HG03139 (cell line): ENCODE data around the gene PSKH1.
"Not testable (repeated sequence)": the region's sequence is repeated elsewhere in the genome, so short reads cannot be mapped to it uniquely, and the experiment has no call there.

Experiments
- ATAC-seq: cut with Tn5 transposase; IDR thresholded peaks from one replicate; pipeline ENCODE4 v1.9.1; 2021; ENCODE audit not compliant: unreplicated experiment

The PSKH1 gene

DNA sequence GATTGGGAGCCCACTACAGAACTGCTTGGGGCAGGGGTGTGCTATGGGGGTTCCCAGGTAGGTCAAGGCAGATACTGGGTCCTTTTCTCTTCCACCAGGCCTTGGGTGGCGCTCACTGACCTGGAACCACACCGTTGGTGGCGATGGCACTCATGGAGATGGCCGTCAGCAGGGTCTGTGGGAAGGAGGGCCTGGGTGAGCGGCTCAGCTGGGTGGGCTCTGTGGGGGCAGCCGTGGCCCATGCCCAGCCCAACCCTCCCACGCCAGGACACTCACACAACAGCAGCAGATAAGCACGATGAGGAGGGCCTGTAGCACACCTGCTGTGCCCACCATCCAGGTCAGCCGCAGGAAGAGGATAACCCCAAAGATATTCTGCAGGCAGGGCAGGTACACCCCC is 64.6 kb downstream of the PSKH1 start:
- no peak for ATAC-seq

DNA sequence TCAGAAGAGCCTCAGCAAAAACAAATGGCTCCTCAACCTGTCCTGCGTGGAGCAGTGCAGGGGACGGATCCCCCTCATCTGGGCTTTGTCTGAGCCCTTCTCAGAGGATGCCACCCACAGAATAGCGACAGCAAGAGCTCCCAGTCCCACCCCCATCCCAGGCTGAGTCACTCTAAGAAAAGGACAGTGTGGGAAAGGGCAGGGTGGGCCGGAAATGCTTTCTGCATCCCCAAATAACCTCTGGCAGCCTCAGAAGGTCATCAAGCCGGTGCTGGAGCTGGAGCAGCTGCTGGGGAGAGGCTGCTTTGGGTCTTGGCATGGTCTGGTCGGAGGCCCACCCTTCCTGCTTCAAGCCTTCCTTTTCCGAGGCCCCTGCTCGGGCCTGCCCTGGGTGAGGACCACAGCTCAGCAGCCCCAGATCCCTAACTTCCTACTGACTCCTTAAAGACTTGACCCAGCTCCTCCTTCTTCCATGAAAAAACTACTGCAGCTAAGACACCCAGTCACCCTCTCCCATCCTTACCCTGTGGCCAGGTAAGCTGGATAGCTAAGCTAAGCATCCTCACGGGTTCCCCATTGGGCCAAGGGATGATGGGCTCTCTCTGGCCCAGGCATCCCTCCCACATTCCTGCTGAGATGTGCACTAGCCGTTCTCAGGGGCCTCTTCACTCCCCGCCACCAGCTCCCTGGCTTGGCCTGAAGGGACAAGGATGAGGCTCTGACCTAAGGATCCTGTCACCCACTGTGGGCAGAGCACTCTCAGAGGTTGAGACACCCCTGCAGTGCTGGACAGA is 66.7 kb downstream of the PSKH1 start:
- no peak for ATAC-seq

DNA sequence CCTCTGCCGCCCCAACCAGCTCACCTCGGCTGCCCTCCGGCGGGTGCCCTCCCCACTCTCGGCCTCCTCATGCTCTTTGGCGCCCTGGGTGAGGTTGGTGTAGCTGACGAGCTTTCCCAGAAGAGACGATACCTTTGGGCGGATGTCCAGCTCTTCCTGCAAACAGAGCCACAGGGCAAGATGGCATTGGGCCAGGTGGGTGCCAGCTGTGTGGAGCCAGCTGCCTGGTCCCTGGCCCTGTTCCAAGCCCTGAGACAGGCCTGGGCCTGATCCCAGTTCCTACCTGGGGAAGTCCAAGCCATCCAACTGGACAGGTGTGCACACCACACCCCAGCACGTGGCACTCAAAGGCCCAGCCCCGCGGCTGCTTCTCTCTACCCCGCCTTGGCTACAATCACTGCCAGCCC is 68.5 kb downstream of the PSKH1 start:
- no peak for ATAC-seq

DNA sequence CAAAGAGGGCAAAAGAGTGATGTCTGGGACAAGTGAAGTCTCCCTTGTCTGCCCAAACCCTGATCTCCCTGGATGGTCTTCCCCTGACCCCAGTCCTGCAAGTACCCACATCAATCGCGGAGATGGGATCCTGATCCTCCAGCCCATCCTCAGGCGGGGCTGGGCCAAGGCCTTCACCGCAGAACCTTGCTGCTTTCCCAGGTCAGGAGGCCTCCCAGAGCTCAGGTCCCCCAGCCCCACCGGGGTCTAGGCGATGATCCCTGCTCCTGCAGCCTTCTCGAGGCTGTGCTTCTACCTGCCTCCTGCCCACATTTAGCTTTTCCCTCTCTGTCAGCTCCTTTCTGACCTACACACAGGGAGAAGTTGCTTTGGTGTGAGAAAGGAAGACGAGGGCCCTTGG is 69.1 kb downstream of the PSKH1 start:
- ATAC-seq = no peak

DNA sequence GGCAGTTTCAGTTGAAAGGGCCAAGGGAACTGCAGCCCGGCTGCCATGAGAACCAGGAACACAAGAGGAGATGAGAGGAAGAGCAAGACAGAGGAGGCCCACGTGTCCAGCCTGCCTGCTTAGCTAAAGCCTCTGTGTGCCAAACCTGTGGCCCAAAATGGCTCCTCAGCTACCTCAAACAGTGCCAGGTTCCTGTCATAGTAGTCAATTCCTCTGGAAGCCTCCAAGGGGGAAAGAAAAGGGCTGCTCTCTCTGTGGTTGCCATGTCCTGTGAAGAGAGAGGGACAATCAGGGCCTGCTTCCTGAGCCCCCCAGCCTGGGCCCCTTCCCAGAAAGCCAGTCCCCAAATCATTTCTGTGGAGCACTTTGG is 70.2 kb downstream of the PSKH1 start:
- no peak for ATAC-seq

DNA sequence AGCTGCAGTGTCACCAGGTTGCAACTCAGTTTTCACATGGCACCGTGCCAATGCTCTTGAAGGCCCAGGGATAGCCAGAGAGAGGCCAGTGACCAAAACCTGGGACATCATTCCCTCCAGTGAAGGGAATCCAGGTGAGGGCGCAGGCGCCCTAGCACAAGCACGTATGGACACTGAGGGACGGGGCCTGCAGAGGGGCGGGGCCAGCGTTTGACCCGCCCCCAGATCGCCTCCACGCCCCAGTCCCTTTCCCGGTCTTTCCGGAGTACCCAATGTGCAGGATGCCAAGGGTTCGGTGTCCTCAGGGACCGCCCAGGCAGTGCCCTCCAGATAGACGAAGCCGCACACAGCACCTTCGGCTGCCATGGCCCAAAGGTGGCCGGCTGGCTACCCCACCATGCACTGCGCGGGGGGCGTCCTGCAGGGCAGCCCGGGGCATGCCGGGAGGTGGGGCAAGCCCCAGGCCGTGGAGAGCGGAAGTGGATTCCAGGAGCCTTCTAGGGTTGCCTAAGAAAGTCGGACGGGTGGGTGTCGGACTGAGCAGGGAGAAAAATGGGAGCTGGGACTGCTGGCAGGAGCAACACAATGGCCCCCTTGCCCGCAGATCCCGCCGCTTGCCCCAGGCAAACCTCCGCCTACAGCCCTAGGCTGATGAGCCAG is 70.7 kb downstream of the PSKH1 start:
- no peak for ATAC-seq

DNA sequence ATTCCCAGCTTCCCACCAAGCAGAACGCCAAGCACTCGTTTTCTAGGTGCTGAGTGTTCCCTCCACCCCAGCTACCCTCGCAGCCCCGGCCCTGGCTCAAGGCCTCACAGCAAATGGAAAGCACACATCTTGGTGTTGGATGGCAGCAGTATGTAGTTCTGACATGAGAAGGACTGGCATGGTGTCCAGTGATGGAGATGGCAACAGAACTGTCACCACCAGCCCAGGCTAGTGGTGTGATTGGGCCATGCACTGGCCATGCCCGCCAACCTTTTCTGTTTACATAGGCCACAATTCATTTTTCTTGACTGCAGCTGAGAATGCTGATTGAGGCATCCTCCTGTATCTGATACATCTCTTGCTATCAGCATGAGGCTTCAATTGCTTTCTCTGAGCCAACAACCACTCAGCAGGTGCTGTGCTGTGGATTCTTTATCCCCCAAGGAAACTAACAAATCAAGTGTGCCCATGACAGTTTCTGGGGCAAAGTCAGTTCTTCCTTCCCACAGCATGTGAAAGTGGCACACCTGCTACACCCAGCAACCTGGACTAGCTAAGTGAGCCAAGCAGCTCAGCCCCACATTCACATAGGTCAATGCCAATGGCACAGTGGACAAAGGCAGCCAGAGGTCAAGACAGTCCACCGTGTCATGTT is 71.5 kb downstream of the PSKH1 start:
- no peak for ATAC-seq

DNA sequence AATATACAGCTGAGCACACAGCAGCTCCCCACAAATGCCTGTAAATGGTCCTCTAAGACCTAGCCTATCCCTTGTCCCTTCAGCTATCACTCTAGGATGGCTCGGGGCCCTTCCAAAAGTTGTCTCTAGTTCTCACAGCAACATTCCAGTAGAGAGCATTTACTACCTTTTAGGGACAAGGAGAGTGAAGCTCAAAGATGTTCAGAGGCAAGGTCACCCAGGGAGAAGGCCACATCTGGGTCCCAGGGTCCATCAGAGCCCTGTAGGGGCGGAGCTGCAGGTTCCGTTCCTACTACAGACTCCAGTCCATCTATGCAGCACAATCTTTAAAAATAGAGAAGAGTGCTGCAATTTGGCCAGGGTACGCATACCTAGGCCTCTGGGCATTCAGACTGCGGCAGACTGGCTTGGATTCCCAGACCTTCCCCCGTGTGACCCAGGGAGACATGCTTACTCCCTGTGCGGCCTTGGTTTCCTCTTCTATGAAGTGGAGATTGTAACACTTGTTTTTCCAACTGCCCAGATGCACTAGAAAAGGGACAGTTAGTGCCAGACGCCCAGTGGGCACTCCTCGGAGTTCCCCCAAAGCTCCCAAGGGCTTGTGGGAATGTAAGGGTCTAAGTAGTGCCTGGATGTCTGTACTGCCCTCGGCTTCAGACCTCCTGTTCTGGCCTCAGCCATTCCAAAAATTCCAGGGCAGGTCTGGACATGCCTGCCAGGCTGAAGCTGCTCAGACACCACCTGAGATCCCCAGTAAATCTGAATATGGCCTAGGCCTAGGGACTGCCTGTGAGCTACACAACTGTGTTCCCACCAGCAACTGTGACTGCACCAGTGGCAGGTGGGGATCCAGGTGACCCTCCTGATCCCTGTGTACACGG is 72.9 kb downstream of the PSKH1 start:
- ATAC-seq = no peak

DNA sequence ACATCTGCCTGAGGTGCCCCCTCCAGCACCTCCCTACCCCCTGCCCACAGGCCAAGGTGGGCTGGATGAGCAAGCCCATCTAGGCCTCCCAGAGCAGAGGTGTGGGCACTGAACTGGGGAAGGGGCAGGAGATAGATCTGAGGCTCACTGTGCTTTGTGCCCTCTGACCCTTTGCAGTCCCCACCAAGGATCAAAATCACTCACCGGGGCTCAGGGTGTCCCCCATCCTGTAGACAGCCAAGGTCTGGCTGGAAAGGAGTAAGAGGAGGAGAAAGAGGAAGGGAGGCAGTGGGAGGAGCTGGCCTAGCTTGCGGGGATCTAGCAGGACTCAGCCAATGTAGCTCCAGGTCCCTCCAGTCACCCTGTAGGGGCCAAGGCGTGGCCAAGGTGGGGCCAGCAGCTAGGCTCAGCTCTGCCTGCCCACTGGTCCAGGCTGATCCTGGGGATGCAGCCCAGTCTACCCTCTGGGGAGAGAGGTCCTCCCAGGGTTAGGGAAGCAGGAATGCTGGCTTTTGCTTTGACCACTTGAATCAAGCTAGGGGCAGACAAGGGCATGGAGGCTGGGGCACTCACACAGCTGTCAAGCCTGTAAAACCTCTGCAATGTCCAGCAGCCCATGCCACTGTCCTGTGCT is 73.6 kb downstream of the PSKH1 start:
- no peak for ATAC-seq

DNA sequence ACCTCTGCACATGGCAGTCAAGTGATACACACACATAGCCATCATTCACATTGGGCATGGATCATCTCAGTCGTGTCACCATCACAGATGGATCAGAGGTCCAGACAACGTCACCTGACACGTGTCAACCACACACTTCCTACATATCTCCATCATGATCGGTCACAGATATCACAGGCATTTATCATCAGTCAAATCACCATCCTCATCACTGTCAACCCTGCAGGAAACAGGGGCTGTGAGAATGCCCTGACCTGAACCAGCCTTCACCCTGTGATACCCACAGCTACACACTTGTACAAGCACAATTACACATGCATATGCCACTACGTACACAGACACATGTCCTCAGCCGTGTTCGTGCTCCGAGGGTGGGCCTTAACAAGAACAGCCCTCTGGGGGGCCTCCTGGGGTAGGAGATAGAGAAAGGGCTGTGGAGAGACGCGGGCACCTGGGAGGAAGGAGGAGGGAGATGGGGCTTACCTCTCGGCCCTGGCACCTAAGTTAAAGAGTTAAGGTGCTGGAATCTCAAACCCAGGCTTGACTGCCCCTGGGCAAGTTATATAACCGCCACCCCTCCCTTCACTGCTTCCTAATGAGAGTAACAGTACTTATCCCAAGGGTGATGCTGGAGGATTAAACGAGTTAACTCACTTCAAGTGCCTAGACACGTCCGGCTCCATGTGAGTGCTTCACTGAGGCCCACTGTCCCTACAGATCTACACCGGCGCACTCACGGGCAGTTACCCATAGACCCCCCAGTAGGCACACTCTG is 74.3 kb downstream of the PSKH1 start:
- ATAC-seq = no peak

DNA sequence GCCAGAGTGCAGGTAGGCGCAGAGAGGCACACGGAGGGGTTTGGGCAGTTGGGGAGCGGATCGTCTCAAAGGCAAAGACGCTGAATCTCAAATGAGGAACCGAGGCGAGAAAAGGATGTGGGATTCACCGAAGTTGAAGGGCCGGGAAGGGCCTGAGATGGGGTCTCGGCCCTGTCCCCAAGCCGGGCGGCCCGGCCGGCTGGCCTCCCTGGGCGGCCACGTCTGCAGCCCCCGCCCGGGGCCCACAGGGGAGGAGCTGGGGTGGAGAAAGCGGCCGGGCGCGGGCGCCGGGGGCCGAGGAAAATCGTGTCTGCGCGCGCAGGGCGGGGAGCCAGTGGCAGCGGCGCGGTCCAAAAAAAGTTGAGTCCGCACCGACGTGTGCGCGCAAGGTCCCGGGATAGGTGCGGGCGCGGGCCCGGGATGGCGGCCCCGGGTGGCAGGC is 74.9 kb downstream of the PSKH1 start:
- no peak for ATAC-seq

DNA sequence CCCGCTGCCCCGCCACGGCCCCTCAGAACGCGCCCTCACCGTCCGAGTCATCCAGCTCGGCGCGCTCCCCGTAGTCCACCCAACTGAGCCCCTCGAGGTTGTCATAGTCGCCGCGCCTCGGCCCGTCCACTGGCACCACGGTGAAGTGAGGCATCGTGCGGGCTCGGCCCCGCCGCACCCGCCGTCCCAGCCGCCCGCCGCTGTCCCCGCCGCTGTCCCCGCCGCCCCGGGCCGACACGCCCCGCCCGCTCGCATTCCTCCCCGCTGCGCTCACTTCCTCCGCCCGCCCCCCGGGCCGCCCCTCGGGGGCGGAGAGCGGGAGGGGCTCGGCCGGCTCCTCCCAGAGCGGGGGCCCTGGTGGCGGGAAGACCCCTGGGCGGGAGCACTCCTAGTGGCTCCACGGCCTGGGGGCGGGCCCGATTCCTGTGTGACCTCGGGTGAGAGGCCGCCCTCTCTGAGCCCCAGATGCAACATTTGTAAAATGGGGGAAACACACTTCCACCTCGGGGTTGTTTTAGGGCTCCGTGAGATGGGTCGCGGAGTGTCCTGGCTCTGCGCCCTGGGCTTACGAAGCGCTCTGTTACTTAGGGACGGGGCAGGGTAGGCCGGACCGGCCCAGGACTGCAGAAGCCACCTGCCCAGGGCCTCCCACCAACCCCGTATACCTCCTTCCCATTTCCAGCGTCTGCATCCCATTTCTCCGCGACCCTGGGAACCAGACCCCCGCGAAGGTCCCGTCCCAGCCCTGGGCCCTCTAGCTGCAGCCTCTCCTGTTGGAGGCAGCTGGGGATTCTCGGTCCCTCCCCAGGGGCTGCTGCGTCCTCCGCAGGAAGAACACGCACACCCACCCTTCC is 75.6 kb downstream of the PSKH1 start, which contains the start of gene SLC12A4:
TSS of gene SLC12A4 (minus strand) at position 238 of the 854 bp plus-strand sequence. CDS start at position 154, 84 bp downstream.
- ATAC-seq = peak; percentile 63

DNA sequence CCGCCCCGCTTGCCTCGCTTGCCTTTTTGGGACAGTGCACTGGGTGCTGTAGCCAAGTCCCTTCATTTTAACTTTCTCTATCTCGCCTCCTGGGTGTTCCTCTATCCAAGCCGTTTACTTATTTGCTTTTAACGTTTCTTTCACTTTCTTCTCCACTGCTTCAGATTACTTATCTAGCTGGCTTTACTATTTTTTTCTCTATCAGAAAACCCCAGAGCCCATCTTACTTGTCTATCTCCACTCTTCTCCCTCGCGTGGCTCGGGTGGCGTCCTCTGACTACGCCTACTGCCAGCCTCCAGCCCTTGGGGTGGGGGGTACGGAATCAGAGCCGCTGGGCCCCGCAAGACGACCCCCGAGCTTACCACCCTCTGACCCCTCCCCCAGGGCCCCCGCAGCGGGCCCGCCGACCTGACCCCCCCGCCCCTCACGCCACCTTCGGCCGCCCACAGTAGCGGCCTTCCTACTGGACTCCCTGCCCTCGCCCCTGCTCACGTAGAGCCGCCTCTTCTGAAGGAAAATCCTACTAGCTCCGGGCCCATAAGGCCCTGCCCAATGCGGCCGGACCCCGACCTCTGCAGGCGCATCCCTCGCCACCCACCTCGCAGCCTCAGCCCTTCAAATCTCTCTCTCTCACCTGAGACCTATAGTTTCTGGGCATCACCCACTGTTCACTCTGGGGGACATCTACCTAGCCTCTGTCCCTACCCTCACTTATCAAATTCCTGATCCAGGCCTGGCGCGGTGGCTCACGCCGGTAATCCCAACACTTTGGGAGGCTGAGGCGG is 76.4 kb downstream of the PSKH1 start:
- ATAC-seq = no peak

DNA sequence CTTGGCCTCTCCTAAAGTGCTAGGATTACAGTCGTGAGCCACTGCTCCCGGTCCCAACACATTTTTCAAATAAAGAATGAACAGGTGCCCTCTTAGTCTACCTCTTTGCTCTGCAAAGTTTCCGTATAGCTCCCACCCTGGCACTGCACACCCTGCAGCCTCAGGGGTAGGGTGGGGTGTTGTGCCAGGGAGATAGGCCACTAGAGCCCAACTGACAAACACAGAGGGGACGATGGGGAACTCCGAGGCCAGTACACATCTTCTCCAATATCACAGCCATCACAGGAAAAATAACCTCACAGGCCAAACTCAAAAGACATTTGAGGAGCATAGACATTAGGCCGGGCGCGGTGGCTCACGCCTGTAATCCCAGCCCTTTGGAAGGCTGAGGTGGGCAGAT is 78.1 kb downstream of the PSKH1 start:
- no peak for ATAC-seq

DNA sequence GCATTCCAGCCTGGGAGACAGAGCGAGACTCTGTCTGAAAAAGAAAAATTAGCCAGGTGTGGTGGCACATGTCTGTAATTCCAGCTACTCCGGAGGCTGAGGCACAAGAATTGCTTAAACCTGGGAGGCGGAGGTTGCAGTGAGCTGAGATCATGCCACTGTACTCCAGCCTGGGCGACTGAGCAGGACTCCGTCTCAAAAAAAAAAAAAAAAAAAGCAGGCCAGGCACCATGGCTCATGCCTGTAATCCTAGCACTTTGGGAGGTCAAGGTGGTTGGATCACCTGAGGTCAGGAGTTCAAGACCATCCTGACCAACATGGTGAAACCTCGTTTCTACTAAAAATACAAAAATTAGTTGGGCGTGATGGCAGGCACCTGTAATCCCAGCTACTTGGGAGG is 79.2 kb downstream of the PSKH1 start:
- not testable (repeated sequence) for ATAC-seq

DNA sequence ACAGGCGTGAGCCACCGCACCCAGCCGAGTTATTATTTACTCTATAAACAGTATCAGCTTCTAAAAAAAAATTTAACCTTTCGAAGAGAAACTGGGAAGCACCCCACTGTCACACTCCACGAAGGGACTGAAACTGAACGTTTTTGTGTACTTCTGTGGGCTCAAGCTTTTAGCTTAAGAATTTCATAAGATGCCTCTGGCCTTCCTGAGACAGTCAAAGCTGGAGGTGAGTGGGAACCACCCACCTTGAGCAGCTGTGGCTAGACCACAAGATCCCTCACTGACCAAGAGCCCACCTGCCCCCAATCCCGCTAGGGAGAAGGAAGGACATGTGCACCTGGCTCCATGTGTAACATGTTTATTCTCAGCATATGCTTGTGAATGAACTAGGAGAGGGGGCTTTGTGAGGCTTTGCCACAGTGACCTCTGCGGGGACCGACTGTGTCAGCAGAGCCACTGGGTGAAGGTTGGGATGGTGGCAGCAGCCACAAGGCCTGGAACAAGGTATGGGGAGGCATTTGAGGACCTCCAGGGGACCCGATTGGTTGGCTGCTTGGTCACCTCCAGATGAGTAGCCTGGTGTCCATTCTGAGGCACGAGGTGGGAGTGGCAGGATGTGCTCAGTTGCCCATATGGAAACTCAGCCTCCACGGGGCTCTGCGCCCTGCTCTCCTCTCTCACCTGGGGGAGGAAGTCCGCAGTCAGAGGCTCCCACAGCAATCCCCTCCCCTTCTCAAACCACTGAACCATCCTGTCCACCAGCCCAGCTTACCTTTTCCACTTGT is 82.5 kb downstream of the PSKH1 start:
- ATAC-seq = no peak

DNA sequence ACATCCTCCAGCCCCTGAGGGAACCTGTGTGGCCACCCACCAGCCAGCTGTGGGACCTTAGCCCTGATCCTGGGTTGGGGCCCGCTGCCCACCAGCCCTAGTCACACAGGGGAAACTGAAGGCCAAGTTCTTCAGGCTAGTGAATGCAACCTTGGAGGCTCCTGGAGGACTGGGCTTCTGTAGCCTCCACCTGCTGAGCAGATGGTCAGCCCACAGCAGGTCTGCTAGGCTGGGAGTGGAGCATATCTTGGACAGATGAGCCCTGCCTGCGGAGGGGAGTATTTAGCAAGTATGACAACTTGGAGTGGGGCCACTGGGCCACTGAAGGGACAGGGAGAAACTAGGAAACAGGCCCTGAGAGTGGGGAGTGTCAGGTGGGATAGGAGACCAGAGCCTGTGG is 83.2 kb downstream of the PSKH1 start:
- no peak for ATAC-seq
